Colon (tissue), 2 donors: Measurements from ENCODE around the gene MSRB3.
A peak's percentile ranks its signal among the peaks of the same experiment; 100 is the strongest.
"Not testable (repeated sequence)": the region's sequence is repeated elsewhere in the genome, so short reads cannot be mapped to it uniquely, and the experiment has no call there.

Source experiments
- FAIRE-seq: peaks from 2 replicates; lab custom pipeline; 2012; peaks lifted over from hg19 to GRCh38; lab: Jason Lieb, UNC
- donor health status: control.
- donor health status: control.

Gene MSRB3

DNA sequence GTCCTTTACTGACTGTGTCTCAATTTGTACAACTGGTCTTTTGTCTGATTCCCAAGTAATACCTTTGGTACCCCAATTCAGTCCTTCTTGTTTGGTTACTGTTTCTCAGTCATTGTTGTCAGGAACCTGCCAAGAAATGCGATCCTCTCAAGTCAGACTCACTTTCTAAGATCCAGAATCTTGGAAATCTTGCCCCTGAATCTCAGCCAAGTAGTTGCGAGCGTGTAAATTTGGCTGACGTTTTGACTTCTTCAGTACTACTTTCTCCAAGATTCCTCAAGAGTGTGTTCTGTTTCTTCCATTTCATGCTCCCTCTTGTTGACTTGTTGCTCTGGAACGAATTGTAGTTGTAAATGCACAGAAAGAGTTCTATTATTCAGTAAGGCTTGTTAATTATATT is 114.0 kb downstream of the MSRB3 start:
- FAIRE-seq, result no peak

DNA sequence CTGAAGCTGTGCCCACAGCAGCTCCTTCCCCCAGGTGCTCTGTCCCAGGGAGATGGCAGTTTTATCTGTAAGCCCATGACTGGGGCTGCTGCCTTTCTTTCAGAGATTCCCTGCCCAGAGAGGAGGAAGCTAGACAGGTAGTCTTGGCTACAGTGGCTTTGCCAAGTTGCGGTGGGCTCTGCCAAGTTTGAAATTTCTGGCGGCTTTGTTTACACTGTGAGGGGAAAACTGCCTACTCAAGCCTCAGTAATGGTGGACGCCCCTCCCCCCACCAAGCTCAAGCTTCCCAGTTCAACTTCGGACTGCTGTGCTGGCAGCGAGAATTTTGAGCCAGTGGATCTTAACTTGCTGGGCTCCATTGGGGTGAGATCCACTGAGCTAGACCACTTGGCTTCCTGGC is 124.7 kb downstream of the MSRB3 start:
- no peak for FAIRE-seq

DNA sequence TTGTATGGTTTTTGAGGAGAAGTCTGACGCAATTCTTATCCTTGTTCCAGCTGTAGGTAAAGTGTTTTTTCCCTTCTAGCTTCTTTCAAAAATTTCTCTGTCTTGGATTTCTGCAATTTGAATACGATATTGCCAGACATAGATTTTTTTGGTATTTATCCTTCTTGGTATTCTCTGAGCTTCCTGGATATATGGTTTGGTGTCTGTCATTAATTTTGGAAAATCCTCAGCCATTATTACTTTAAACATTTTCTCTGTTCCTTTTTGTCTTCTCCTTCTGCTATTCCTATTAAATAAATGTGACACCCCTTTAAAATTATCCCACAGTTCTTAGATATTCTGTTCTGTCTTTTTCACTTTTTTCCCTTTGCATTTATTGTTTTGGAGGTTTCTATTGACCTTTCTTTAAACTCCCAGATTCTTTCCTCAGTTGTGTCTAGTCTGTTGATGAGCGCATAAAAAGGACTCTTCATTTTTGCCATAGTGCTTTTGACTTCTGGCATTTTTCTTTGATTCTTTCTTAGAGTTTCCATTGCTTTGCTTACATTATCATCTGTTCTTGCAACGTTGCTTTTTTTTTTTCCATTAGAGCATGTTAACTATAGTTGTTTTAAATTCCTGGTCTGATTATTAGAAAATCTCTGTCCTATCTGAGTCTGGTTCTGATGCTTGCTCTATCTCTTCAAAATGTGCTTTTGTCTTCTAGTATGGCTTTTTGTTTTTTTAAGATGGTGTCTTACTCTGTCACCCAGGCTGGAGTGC is 129.1 kb downstream of the MSRB3 start:
- FAIRE-seq, result no peak

DNA sequence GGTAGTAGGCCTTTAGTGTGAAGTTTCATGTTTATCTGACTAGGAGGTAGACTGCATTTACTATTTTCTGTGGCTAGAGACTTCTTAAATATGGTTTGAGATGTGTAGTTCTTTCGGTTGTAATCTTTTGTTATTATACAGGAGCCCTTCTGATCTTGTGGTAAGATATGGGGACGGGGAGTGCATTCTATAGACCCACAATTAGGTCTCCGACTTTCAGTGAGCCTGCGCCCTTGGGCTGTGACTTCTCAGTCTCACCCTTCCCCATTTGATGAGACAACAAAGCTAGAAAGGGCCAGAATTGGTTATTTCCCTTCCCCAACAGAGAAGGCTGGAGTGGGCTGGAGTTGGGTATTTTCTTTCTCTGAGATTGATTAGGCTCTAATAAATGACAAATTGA is 130.0 kb downstream of the MSRB3 start:
- no peak for FAIRE-seq

DNA sequence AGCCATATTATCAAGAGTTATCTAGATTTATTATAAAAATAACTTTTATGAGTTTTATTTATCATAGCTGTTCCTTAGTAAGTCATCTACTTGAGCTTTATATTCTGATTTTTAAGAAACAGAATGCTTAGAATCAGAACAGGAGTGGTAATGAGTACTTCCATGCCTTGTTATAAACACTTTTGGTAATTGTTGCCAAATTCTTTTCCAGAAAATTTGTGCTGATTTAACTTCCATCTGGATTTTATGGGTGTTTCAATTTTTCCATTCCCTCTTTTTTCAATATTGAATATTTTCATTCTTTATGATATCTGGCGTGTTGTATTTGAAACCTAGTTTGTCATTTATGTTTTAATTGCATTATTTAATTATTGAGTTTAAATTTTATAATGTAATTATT is 131.2 kb downstream of the MSRB3 start:
- peak; percentile 47 for FAIRE-seq

DNA sequence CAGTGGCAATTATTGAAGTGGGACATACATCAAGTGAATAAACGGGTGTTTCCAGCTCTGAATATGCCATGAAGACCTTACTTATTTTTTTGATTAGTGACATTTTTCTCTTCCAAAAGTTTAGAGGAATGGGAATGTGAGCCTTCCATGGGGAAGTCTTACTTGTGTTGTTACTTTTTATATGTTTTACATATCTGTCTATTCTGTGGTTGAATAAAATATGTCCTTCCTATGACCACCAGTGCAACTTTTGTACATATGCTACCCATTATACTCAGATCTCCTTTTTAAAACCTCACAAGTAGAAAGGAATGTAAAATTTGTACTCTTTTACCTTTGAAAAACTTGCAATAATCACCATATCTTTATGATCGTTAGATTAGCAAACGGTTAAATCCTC is 132.7 kb downstream of the MSRB3 start:
- FAIRE-seq, result no peak

DNA sequence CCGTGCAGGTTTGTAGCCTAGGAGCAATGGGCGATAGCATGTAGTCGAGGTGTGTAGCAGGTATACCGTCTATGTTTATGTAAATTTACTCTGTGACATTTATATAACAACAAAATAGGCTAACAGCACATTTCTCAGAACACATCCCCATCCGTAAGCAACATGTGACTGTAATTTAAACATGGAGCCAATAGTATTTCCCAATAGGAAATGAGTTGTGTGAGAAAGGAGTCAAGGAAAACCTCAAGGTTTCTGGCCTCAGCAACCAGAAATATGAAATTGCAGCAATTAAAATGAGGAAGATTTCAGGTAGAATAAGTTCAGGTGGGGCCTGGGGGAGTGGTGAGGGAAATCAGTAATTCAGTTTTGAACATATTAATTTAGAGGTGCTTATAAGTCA is 136.0 kb downstream of the MSRB3 start:
- FAIRE-seq, result no peak

DNA sequence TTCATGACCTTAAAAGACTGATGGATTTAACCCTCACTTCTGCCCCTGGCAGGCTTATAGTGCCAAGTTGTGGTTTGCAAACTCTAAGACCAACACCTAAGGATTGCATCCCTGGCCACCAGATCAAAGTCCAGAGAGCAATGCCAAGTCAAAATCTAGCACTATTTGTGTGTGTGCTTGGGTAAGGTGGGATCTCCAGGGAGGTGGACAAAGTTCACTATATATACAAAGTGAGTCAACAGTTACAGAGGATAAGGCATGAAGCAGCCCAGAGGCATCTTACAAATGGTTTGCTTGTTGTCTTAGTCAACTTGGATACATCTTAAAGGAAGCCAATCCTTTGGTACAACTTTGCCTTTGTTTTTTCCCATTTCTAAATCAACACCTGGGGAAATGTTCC is 137.3 kb downstream of the MSRB3 start:
- no peak for FAIRE-seq

DNA sequence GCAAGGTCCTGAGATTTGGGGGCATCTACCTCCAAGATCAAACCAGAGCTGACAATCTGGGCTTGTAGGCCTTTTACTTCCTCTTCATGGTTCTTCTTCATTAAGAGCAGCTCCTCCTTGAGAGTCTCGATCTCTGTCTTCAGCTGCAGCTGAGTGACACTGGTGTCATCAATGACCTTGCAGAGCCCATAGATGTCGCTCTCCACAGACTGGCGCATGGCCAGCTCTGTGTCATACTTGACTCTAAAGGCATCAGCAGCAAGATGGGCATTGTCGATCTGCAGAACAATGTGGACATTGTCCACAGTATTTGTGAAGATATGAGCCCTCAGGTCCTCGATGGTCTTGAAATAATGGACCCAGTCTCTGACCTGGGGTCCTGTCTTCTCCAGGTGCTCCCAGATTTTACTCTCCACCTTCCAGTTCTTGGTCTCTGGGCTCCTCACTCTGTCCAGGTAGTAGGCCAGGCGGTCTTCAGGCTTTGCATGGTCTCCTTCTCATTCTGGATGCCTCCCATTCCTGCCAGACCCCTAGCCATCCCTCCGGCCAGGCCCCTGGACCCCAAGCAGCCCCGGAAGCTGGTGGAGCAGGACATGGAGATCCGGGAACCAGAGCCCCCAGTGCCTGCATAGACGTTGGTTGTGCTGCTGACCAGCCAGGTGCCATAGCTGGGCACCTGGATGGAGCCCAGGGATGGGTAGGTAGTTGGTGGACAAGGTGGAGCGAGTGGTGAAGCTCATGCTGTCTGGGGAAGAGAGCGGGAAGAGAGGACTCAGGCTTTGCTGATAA is 141.0 kb downstream of the MSRB3 start:
- FAIRE-seq, result no peak

DNA sequence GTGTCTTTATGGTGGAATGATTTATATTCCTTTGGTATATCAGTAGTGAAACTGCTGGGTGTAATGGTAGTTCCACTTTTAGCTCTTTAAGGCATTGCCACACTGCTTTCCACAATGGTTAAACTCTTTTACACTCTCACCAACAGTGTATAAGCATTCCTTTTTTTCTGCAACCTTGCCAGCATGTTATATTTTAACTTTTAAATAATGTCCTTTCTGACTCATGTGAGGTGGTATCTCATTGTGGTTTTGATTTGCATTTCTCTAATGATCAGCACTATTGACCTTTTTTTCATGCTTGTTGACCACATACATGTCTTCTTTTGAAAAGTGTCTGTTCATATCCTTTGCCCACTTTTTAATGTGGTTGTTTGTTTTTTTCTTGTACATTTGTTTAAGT is 142.5 kb downstream of the MSRB3 start:
- FAIRE-seq, result no peak

DNA sequence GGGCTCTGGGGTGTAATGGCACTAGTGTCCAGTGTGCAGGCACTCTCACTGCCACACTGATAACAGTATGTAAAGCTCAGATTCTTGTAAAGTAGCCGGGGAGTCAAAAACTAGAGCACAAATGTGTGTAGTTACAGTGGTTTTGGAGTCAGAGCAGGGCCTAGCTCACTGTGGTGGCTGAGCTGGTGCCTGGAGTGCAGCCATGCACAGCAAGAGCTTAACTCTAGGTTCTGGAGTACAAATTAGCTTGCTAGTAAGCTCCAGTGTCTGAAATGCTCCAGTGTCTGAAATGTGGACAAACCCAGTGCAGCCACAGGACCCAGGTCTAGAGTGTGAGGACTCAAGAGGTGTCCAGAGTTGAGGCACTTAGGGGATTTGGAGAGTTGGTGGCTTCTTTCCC is 149.2 kb downstream of the MSRB3 start:
- no peak for FAIRE-seq

DNA sequence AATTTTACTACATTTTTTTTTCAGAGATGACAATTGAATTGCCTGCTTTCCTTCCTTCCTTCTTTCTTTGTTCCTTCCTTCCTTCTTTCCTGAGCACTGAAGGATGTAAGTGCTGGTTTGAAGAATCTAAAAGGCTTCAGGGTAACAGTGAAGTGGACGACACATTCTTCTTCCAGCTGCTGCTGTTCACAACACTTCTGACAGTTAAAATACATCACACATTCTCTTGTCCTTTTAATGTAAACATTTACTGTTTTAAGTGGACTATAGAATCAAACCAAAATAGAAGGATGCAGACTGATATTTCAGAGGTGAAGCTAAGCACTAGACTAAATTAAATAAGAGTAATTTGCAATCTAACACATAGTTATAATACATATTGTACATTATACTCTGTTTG is 151.5 kb downstream of the MSRB3 start:
- FAIRE-seq, result no peak

DNA sequence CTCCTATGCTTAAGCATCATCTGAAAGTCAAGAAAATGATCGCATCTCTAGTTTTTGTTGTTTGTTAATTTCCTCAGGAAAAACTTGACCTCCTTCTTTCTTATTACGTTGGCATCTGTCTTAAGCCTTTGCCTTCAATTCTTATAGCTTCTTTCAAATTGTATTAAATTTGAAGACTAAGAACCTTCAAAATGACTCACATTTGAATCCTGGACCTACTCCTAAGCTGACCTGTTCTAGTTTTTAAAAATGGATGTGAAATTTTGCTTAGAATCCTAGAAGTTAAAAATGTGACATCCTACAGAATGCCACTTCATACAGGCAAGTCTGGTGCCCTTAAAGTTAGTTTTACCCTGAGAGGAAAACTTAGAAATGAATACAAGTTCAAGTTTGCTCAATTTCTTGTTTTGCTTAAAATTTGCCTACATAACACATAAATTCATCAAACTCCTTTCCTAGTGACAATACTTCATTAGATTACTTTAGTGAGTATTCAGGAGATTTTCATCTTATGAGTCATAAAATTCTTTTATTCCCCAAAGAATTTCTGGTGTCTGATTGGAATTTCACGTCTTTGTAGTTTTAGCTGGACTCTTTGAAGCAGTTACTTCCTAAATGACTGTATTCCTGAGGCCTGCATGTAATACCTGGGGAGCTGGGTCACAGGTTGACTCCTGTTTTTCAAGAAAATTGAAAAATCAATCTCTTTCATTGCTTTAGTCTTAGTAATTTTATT is 152.3 kb downstream of the MSRB3 start:
- FAIRE-seq, result no peak

DNA sequence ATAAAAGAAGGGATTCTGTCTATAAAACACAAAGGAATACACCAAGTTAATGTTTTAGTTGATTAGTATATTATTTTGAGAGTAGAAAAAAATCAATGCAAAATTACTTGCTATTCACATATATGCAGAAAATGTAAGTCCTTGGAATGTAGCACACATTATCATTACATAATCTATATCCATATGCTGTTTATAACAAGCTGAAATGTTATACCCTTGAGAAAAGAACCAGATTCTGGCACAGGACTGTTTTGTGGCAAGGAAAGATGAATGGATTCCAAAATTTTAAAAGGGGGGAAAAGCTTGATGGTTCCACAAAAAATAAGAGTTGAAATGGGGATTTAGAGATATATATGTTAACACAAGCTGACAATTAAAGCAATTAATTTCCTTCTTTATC is 153.6 kb downstream of the MSRB3 start:
- no peak for FAIRE-seq

DNA sequence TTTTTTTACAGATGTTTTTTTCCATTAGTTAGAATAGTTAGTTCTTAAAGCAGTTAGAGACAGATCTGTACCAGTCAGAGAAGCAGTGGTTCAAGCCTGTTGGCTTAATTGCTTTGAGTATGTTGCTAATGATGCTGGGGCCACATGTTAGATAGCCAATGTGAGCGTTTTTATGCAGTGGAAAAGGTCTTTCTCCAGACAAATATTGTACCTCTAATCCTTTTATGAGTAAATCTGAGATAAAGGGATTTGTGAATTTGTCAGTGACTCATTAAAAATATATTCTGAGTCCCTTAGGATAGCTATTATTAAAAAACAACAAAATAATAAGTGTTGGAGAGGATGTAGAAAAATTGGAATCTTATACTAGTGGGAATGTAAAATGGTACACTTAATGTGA is 154.2 kb downstream of the MSRB3 start:
- no peak for FAIRE-seq

DNA sequence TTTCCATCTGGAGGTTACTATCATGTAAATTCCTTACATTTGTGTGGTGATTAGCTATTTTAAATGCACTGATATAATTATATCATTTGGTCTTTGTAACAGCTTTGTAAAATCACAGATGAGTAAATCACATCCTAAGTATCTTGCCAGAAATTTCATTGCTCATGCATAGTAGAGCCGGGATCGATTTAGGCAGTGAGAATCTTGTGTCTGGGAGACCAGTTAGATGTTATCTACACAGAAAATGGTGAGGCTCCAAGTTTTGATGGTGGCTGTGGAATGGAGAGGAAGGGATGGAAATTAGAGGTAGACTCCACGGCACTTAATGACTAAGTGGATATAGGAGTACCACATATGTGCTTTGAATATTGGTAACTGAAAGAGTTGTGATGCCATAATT is 156.3 kb downstream of the MSRB3 start:
- FAIRE-seq, result no peak

DNA sequence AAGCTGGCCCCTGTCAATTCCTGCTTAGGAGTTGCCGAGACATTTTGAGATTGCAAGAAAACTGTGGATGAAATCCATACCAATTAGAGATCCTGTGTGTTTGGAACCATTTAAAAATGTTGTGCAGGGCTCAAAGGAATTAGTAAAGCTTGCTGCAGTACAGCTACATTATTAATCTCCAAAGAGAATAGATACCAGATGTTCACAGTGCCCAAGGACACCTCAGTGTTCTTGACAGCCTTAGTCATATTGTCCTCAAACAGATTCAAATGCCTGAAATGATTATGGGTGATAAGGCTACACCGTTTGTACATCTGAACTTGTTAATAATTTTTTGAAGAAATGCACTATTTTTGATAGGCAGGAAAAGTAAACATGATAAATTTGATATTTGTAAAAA is 164.6 kb downstream of the MSRB3 start:
- no peak for FAIRE-seq

DNA sequence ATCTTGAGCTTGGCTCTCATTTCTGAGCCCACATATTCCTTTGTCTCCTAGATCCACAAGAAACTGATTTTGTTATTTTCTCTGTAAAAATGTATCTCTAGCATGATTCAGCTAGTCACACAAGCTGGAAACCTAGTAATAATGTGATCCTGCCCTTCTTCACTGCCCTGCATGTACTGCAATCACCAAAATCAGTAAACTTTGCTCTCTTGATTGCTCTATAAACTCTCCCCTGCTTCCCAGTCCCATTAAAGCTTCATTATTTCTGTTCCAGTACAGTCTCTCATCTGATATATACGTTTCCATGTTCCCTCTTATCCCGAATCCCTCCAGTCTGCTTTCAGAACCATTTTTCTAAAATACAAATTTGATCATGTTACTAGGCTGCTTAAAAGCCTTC is 166.5 kb downstream of the MSRB3 start:
- no peak for FAIRE-seq

DNA sequence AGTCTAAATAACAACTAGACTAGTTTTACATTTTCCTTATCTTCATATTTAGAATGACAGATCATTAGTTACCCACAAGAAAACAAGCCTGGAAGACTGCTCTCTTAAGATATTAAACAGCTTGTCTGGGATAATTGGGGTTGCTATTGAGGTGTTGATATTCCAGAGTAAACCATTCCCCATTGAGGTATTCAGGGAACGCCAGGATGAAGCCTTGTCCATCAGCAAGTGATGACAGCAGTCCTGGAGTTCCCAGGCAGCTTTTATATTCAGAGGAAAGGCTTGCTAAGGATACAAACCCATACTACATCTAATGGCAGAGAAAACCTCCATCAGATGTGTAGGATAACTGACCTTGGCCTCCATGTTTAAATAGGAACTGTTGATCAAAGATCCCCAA is 168.4 kb downstream of the MSRB3 start:
- FAIRE-seq, result no peak

DNA sequence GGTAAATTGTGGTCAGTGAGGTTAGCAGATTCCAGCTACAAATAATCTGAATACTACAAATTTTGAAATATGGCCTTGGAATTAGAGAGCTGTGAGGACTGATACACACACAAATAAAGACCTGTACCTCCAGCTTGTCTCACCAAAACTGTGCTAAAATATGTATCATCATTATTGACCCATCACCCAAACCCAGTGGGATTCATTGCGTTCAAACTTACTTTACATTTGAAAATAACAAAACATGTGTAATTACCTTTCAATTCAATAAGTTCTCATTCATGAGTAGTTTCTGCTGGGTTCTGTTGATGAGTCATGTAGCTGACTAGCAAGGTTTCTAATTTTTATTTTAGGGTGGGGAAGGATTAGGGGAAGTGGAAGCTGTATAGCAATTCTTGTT is 170.9 kb downstream of the MSRB3 start:
- FAIRE-seq, result no peak

DNA sequence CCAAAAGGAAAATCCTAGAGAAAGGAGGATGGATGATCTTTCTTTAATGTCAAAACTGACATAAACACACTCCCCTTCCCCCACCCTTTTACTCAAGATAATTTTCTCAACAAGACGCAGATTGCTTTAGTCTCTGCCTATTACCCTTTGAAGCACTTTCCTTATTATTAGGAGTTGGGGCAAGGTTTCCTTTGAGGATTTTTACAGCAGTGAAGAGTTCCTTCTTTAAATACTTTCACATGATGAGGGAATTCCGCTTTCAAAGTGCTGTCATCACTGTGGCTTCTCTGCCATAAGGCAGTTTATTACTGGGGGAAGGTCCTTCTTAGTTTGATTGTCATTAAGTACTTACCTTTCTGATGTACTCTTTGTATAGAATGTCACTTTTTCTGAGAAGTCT is 172.1 kb downstream of the MSRB3 start:
- FAIRE-seq, result no peak

DNA sequence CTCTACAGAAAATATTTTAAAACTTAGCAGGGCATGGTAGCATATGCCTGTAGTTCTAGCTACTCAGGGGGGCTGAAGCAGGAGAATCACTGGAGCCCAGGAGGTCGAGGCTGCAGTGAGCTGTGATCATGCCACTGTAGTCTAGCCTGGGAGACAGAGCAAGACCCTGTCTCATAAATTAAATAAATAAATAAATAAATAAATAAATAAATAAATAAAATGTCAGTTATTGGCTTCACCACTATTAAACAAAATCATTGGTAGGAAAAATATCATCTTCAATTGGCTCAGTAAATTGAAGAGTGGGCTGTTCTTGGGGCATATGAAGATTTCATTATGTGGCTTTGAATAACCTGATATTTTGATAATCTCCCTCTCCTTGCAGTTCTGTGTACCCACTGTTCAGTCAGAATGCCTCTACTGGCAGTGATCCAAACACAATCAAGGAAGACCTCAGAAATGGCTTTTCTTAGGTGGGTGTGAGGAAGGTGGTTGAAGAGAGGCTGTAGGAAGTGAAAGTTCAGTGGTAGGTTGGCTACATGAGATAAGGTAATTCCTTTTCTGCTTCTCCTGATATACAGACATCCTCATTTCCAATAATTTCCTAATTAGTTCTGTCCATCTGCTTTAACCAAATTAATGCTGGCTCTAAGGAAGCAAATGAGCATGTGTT is 175.8 kb downstream of the MSRB3 start:
- no peak for FAIRE-seq

DNA sequence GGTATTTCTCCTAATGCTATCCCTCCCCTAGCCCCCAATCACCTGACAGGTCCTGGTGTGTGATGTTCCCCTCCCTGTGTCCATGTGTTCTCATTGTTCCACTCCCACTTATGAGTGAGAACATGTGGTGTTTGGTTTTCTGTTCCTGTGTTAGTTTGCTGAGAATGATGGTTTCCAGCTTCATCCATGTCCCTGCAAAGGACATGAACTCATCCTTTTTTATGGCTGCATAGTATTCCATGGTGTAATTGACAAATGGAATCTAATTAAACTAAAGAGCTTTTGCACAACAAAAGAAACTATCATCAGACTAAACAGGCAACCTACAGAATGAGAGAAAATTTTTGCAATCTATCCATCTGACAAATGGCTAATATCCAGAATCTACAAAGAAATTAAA is 178.9 kb downstream of the MSRB3 start:
- not testable (repeated sequence) for FAIRE-seq
